Caki2 (cell line): ENCODE data around the gene COL19A1. TPM values are rescaled to one million over a fixed set of nuclear protein-coding genes. Genes with fewer than 3 reads are reported as not detected.

Experiments
- DNase-seq: peaks from one replicate; pipeline ENCODE4 v3.0.0-alpha.2; 2015; ENCODE audit warnings: low read depth
- in situ Hi-C: cut with HindIII; loops from 2 replicates; pipeline ENCODE4 v1.10.0; 2016; ENCODE audit warnings: low sequenced_read_pairs, low pct_unique_long_range_greater_than_20kb, mixed read lengths
- total RNA-seq: library from RNA; depleted of rRNA; stranded (reverse); fragments of >200 nt; shearing (Covaris generic); gene quantifications from 2 replicates; pipeline ENCODE4 v1.2.3, GENCODE V29; 2014; ENCODE audit warnings: low replicate concordance

The COL19A1 gene
- total RNA-seq, 1 experiment from 2014 or later, result not detected

DNA sequence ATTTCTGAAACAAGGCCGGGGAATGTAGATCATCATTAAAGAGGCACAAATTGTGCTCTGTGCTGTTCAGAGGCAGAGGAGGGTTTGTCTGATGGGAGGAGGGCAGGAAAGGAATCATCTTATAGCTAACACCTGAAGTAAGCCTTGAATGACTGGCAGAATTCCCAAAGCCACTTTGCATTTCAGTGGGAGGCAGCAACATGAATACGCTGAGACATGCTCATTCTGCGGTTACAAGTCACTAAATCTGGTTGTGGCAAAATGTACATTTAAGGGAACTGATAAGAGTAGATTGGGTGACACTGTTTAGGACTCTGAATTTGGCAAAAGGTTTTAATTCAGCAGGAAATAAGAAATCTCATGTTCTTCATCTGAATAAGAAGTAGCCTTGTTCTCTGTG is 4.4 kb upstream of the COL19A1 start:
- in situ Hi-C loops, result no loop called here
- DNase-seq, result no peak

DNA sequence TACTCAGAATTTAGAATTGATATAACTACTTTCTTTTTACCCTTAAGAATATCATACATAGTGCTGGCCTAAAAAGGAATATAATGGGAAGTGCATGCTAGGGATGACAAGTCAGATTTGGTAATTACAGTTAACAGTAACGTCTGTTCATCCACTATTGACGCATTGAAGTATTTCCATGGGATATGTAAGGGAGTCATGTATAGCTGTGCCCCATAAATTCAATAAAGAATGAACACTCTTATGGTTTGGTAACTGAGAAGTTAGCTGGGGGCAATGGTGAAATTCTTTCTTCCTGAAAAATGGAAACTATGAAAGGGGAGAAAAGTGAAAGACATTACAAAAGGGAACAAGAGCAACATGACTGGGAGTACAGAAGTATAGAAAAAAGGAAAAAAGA is 2.6 kb upstream of the COL19A1 start:
- no peak for DNase-seq
- in situ Hi-C loops, result no loop called here

DNA sequence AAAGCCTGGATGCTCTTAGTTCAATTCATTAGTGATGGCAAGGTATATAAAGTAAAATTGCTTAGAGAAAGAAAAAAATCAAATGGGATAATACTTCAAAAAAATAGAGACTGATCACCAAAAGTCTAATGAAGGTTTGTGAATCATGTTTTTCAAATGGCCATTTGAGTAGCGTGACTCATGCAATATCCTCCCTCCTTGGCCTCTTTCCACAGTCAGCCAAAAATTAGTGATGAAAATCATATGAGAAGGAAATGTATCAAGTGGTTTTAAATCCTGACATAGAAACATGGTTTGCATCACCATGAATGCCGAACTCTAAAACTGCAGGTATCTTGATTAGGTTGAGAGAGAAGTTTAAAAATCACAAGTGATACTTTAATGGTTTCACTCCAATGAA is 1.2 kb upstream of the COL19A1 start:
- DNase-seq, result no peak
- in situ Hi-C loops, result no loop called here

GRCh38 chr6:69866770-69867638 is 648 bp downstream of the COL19A1 start:
- in situ Hi-C loops, result no loop called here
- peak; percentile 51 for DNase-seq

DNA sequence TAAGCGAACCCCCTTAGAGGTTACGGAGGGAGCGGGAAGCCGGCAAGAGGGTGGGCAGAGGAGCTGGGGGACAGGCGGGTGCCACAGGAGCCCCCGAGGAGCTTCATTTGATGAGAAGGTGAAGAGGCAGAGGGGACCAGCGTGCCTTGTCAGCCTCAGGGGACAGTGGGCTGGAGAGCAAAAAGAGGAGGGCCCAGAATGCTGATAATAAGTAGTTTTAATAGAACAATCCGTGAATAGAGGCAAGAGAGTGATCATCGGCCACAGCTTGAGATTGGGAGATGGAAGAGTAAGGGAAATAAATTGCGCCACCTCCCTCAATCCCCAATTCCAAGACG is 1.3 kb downstream of the COL19A1 start:
- in situ Hi-C loops, result no loop called here
- DNase-seq, result no peak

DNA sequence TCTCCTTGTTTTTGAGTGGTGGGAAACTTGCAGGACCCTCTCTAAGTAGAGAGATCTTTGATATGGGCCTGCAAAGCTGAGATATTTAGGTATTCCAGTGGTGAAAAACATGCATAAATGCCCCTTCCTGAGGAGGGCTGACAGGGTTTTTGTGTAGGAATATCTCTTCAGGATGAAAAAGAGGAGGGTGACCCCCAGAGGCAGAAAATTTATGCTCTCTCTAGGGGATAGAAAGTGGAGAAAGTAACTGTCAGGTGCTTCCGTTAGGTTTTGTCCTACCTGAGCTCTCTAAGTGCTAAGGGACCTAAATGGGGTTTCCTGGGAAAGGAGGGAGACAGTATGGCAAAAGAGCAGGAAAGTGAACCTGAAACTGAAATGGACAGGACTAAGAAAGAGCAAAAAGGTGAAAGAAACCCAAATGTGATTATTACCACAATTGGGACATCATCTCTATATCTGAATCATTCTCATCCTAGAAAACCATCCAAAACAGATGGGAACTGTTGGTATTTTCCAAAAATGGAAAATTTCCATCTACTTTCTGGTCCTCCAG is 2.0 kb downstream of the COL19A1 start:
- in situ Hi-C loops, result no loop called here
- DNase-seq, result no peak

- in situ Hi-C loops, result no loop called here
- no peak for DNase-seq
Measured at GRCh38 chr6:69868961-69869360, 2.6 kb downstream of the COL19A1 start.

GRCh38 chr6:69871107-69871506 is 4.8 kb downstream of the COL19A1 start:
- no peak for DNase-seq
- in situ Hi-C loops, result no loop called here

GRCh38 chr6:69873291-69873690 is 6.9 kb downstream of the COL19A1 start:
- in situ Hi-C loops, result no loop called here
- DNase-seq, result no peak

- in situ Hi-C loops, result no loop called here
- no peak for DNase-seq
Measured at GRCh38 chr6:69875715-69876114, 9.4 kb downstream of the COL19A1 start.

DNA sequence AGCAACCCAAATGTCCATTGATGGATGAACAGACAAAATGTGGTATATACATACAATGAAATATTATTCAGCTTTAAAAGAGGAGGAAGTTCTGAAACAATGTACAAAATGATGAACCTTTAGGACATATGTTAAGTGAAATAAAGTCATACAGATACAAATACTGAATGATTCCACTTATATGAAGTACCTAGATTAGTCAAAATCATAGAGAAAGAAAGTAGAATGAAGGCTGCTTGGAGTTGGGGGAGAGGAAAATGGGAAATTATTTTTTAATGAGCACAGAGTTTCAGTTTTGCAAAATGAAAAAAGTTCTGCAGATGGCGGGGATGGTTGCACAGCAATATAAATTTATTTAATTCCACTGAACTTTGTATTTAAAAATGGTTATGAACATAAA is 12.4 kb downstream of the COL19A1 start:
- DNase-seq, result no peak
- in situ Hi-C loops, result no loop called here

GRCh38 chr6:69880601-69881000 is 14.2 kb downstream of the COL19A1 start:
- no peak for DNase-seq
- in situ Hi-C loops, result no loop called here

DNA sequence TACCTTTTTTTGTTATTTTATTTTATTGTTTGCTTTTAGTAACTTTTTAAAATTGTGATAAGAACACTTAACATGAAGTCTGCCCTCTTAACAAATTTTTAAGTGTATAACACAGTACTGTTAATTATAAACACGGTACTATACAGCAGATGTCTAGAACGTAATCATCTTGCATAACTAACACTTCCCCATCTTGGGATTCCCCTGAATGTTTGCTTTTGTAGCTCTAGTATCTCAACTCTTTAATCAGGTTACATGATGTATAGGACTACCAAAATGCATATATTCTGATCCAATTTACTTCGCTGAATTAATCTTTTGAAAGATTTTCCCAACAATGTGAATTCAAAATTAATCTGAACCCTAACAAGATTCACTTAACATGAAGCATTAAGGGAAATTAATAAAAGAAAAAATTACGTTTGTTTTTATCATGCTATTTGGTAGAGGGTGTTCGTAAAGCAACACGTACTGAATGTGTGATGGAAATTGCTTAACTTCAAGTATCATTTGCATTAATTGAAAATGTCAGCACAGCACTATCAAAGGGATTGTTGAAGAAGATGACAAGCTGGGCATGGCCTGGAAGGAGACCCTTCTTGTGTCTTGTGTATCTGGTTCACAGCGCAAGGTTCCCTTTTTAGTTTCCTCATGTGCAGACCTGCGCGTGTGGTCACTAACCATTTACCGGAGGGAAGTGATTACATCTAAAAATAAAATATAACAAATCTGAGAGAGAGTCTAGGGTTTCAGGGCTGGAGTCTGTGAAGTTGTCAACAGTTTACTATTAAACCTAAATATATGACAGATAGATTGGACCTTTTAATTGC is 15.2 kb downstream of the COL19A1 start:
- no peak for DNase-seq
- in situ Hi-C loops, result no loop called here

DNA sequence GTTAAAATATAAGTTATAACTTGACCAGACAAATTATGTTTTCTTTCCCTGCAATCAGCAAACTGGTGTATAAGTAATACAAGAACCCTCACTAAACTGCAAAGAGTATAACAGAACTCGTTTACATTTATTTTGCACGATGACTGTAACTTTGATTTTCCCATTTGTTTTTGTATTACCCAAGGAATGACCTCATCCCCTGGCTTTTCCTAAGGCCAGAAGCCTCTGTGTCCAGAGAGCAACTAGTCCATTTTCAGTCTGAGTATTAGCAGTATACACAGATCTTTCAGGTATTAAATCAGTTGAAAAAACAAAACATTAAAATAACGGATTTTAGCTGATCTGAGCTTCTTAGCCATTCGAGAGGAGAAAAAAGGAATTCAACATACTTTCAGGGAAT is 17.2 kb downstream of the COL19A1 start:
- in situ Hi-C loops, result no loop called here

DNA sequence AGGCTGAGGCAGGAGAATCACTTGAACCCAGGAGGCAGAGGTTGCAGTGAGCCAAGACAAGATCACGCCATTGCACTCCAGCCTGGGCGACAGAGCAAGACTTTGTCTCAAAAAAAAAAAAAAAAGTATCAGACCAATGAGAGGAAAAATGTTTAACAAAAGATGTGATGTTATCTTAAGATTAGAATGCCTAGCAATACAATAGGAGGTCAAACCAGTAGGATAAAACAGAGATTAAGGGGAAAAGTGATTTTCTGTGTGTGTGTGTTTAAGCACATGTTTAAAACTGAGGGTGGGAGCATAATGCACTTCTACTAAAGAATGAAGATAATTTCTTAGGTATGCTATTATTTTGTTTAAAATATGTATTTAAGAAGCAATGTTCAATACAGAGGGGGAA is 17.9 kb downstream of the COL19A1 start:
- no peak for DNase-seq
- in situ Hi-C loops, result no loop called here

More for the DNA sequence above, 17.2 kb downstream of the COL19A1 start:
- no peak for DNase-seq

DNA sequence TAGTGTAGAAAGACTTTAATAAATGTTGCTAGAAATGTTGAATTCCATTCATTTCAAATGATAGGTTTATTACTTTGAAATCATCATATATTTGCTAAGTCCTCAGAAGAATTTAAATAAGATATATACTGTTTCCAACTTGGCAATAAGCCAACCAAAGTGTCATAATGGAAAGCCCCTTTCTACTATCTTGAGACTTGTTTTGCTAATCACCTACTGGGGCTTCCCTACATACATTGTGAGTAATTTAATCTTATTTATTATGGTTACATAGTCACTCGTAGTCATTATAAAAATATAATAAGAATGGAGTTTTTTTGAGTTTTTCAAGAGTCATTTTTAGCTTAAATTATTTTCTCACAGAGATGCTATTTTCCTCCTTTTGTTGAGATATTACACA is 20.7 kb downstream of the COL19A1 start:
- in situ Hi-C loops, result no loop called here
- DNase-seq, result no peak

DNA sequence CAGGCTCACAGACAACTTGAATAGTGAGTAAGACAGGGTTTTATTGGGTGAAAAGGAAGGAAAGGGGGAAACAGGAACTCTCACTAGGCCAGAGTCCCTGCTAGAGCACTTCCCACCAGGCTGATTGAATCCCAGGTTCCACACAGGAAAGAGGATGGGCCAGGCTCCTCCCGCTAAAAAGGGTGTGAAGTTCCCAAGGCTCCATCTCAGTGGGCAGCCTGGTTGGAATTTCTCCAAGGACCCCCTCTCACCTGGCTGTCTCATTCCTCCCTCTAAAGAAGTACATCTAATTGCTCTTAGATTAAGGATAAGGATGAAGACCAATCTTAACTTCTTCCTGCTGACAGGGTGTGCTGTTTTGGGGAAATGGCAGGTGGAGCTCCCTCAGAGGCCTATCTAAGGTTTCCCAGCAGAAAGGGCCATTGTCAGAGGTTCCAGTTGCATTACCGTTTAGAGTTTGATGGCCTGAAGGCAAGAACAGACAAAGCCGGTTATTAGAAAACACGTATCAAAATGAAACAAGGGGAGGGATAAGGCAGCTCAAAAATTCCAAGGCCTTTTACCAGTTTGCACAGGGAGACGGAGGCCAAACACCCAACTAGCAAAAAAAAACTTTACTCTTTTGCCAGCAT is 21.5 kb downstream of the COL19A1 start:
- no peak for DNase-seq
- in situ Hi-C loops, result no loop called here

- no peak for DNase-seq
- in situ Hi-C loops, result no loop called here
Measured at GRCh38 chr6:69888482-69889233, 22.3 kb downstream of the COL19A1 start.
